ENCODE data around the gene COPS3.

The COPS3 gene

DNA sequence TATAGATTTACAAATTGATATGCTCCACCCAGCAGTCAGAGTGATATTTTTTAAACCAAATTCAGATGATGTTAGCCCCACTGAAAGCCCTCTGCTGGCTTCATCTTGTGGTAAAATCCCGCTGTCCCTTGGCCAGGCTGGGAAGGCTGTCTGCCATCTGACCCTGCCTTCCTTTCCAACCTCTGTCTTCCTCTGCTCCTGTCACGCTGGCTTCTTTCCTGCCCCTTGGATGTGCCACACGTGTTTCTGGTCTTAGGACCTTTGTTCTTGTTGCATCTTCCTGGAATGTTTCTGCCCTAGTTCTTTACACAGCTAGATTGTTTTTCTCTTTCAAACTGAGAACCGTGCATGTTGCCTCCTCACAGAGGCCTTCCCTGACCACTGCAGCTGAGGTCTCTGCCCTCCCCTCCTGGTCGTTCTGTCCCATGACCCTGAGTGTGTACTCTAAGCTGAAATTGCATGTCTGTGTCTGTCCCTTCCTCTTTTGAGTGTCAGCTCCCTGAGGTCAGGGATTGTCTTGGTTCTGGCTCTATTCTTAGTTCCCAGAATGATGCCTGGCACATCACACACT lies 33.5 kb upstream of the COPS3 start:
- Histone ChIP-seq H3K4me3 (no peak overlapping the region), H3K27ac (no peak overlapping the region)
- TF ChIP-seq, protein P1, sequence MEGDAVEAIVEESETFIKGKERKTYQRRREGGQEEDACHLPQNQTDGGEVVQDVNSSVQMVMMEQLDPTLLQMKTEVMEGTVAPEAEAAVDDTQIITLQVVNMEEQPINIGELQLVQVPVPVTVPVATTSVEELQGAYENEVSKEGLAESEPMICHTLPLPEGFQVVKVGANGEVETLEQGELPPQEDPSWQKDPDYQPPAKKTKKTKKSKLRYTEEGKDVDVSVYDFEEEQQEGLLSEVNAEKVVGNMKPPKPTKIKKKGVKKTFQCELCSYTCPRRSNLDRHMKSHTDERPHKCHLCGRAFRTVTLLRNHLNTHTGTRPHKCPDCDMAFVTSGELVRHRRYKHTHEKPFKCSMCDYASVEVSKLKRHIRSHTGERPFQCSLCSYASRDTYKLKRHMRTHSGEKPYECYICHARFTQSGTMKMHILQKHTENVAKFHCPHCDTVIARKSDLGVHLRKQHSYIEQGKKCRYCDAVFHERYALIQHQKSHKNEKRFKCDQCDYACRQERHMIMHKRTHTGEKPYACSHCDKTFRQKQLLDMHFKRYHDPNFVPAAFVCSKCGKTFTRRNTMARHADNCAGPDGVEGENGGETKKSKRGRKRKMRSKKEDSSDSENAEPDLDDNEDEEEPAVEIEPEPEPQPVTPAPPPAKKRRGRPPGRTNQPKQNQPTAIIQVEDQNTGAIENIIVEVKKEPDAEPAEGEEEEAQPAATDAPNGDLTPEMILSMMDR (IDR thresholded peaks at IDR 0.05) = no peak
- DNase-seq (ENCODE audit: low spot score) = no peak

DNA sequence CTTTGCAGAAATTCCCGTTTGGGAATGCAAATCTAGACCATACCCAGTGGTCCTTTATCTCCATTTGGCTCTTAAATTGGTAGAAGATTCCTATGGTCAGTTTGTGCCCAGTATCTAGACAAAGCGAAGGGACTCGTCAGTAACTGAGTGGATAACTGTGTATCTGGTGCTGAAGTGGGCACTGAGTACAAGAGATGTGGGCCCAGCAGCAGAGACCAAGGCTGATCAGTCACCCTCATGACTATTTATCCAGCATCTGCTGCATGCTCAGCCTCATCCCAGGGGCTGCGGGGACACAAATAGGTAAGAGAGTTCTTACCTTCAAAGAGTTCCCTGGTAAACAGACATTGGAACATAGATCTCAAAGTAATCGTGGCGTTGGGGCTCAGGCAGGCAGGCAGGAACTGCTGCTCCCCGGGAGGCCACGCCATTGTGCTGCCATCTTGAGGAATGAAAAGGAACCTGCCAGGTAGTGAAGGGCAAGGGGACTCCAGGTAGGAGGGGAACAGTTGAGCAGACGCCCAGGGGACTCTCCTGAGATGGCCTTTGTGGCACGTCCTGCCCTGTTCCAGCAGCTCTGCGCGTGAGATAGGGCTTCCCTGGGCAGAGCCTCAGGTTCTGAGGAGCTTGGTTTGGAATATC lies 32.4 kb upstream of the COPS3 start:
- H3K4me3 ChIP-seq = no peak overlapping the region
- TF ChIP-seq, protein P1 (IDR thresholded peaks at IDR 0.05) = no peak
- DNase-seq (ENCODE audit: low spot score) = no peak
- H3K27ac ChIP-seq = no peak overlapping the region

DNA sequence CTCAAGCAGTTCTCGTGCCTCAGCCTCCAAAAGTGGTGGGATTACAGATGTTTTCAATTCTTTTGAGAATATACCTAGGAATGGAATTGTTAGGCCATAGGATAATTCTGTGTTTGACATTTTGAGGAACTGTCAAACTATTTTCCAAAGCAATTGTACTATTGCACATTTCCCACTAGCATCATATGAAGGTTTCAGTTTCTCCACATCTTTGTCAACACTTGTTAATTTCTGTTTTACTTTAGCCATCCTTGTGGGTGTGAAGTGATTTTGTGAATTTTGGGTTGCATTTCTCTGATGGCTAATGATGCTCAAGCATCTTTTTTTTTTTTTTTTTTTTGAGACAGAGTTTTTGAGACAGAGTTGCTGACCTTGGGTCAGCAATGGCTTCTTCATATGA lies 28.3 kb upstream of the COPS3 start:
- H3K27ac ChIP-seq = no peak overlapping the region
- no peak for DNase-seq (ENCODE audit: low spot score)
- TF ChIP-seq, protein P1 (IDR thresholded peaks at IDR 0.05) = no peak
- H3K4me3 ChIP-seq = no peak overlapping the region

DNA sequence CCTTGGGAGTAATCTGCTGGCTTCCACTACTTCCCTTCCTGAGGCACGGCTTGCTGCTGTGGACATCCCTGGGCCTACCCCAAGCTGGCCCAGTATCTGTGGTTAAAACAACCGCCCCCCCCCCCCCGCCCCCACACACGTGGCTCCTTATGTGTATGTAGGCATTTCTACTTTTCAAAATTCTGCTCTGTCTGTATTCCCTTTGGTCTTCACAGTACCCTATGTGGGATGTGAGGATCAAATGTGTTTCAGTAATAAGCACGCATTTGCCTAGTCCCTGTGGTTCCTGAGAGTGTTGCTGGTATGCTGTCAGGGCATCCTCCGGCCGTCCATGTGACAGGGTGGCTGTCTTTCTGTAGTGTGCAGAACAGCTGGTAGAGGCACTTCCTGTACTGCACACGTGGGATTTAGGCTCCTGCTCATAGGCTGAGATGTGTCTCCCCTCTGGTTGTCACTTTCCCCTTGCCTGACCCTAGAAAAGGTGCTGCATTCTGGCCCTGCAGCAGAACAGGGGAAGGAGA lies 24.3 kb upstream of the COPS3 start:
- DNase-seq (ENCODE audit: low spot score) = no peak
- TF ChIP-seq, protein P1 (IDR thresholded peaks at IDR 0.05) = no peak
- Histone ChIP-seq H3K27ac (no peak overlapping the region), H3K4me3 (no peak overlapping the region)

DNA sequence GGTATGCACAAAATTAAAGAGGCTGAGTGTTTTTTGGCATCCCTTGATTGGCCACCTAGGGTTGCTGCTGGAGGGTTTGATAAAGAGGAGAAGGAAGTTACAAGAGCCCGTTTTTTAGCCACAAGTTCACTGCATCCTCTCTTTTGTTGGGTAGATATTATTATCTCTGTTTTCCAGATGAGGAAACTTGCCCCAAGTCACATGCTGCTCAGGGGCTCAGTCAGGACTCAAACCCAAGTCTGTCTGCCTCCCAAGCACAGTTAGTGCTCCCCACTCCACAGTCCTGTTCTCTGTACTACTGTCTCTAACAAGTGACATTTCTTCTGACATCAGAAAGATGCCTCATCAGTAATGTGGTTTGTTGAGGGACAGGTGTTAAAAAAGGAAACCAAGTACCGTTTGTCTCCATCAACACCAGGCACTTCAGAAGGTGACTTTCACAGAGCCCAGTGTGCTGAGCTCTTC lies 23.5 kb upstream of the COPS3 start:
- Histone ChIP-seq H3K4me3 (no peak overlapping the region), H3K27ac (no peak overlapping the region)
- TF ChIP-seq, protein P1 (IDR thresholded peaks at IDR 0.05) = no peak
- no peak for DNase-seq (ENCODE audit: low spot score)

DNA sequence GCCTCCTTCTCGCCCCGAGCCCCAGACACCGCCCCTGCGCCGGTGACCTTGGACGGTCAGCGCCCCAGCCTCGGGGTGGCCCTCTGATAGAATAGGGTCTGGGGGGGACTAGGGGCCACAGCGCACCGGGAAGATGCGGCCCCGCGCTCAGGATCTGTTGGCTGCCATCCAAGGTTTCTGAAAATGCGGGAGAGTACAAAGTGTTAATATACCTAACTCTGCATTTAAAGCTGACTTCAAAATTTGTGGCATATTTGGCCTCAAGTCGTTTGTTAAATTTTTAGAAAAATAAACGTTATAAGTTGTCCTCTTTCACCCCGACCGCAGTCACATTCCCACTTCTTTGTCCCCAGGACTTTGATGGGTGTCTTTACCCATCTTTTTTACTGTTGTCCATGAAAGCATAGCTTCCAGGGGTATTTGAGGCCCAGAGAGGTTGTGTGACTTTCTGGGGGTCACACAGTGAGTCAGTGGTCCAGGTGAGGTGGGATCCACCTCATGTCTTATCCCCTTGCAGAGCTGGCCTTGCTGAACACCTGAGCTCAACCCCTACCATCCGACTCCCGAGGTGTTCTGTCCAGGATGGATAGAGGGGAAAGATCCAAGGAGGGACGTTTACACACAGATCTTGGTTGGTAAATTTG lies 22.9 kb upstream of the COPS3 start:
- no peak for DNase-seq (ENCODE audit: low spot score)
- Histone ChIP-seq H3K4me3 (peak overlapping the region; percentile 90), H3K27ac (peak overlapping the region in 1 of 2 donors; percentile 89)
- TF ChIP-seq, protein P1 (IDR thresholded peaks at IDR 0.05) = no peak

Data from coronary artery (tissue), 2 donors.